Measurements from ENCODE around the gene CEACAM6.
A peak's percentile ranks its signal among the peaks of the same experiment; 100 is the strongest.

CEACAM6 gene

GRCh38 chr19:41816761-41817160 lies 61.4 kb downstream of the CEACAM6 start:
- Histone ChIP-seq H2BK5ac (ENCODE audit: low read length) (no peak overlapping the region), H3K9ac (ENCODE audit: low read length) (no peak overlapping the region), H3K56ac (ENCODE audit: low read length) (no peak overlapping the region), H3K4ac (ENCODE audit: low read depth, low read length) (no peak overlapping the region), H3K79me2 (ENCODE audit: control insufficient read depth, insufficient read depth, low read length) (no peaks in the 10 kb centered on the region), H3K4me3 (ENCODE audit: low read length) (no peak overlapping the region), H3K4me1 (ENCODE audit: control insufficient read depth, low read depth, low read length) (no peaks in the 10 kb centered on the region), H3K79me1 (ENCODE audit: low read length) (no peaks in the 10 kb centered on the region), H3K4me2 (ENCODE audit: low read length) (no peak overlapping the region), H3K27ac (ENCODE audit: low read depth, low read length) (no peak overlapping the region), H3K36me3 (ENCODE audit: control insufficient read depth, insufficient read depth, low read length) (no peaks in the 10 kb centered on the region), H2AK5ac (ENCODE audit: low read length) (no peak overlapping the region), H4K5ac (ENCODE audit: low read length) (no peak overlapping the region), H2BK15ac (replicated peaks; ENCODE audit: low read depth) (no peak overlapping the region), H4K8ac (ENCODE audit: low read depth, low read length) (no peak overlapping the region), H3K27me3 (ENCODE audit: insufficient read depth, low read length, poor library complexity) (no peaks in the 10 kb centered on the region), H3K23ac (ENCODE audit: low read length) (no peak overlapping the region), H3K18ac (ENCODE audit: low read length) (no peak overlapping the region), H2BK120ac (ENCODE audit: low read depth, low read length) (no peak overlapping the region)
- WGBS (ENCODE audit: extremely low coverage, insufficient coverage, low lambda C conversion rate): no CpG with 5 or more reads among the region's 2 CpGs
- DNase-seq: no peak

- no peak overlapping the region for H4K8ac ChIP-seq (ENCODE audit: low read depth, low read length)
- no peak overlapping the region for H3K18ac ChIP-seq (ENCODE audit: low read length)
- no peaks in the 10 kb centered on the region for H3K27me3 ChIP-seq (ENCODE audit: insufficient read depth, low read length, poor library complexity)
- no peak overlapping the region for H2BK15ac ChIP-seq (replicated peaks; ENCODE audit: low read depth)
- H3K4me3 ChIP-seq (ENCODE audit: low read length): no peak overlapping the region
- H3K4me2 ChIP-seq (ENCODE audit: low read length): no peak overlapping the region
- H3K4me1 ChIP-seq (ENCODE audit: control insufficient read depth, low read depth, low read length): no peaks in the 10 kb centered on the region
- H4K5ac ChIP-seq (ENCODE audit: low read length): no peak overlapping the region
- WGBS (ENCODE audit: extremely low coverage, insufficient coverage, low lambda C conversion rate): no CpG with 5 or more reads among the region's 12 CpGs
- no peak overlapping the region for H3K9ac ChIP-seq (ENCODE audit: low read length)
- no peak overlapping the region for H3K4ac ChIP-seq (ENCODE audit: low read depth, low read length)
- no peak overlapping the region for H2BK120ac ChIP-seq (ENCODE audit: low read depth, low read length)
- H3K27ac ChIP-seq (ENCODE audit: low read depth, low read length): no peak overlapping the region
- H3K79me1 ChIP-seq (ENCODE audit: low read length): no peaks in the 10 kb centered on the region
- H3K79me2 ChIP-seq (ENCODE audit: control insufficient read depth, insufficient read depth, low read length): no peaks in the 10 kb centered on the region
- H2BK5ac ChIP-seq (ENCODE audit: low read length): no peak overlapping the region
- H2AK5ac ChIP-seq (ENCODE audit: low read length): no peak overlapping the region
- no peak overlapping the region for H3K56ac ChIP-seq (ENCODE audit: low read length)
- no peaks in the 10 kb centered on the region for H3K36me3 ChIP-seq (ENCODE audit: control insufficient read depth, insufficient read depth, low read length)
- peak; percentile 73 for DNase-seq
- H3K23ac ChIP-seq (ENCODE audit: low read length): no peak overlapping the region
These were observed 65.8 kb downstream of the CEACAM6 start for GRCh38 chr19:41821003-41821735.
